Lung (tissue), 12 donors: ENCODE results near the gene MYBBP1A. TPM values are rescaled to one million over a fixed set of nuclear protein-coding genes. Genes with fewer than 3 reads are reported as not detected.

ENCODE experiments used
- ATAC-seq: fragments of 200-7000 bp; cut with Tn5 transposase; one replicate; pipeline ENCODE4 v1.9.1; 2020; ENCODE audit warnings: moderate number of reproducible peaks; ENCODE audit not compliant: insufficient read depth, low FRiP score
- DNase-seq, 3 donors: peaks; one replicate each; pipeline ENCODE4 v3.0.0-alpha.2; 2013 to 2017
- H3K27ac ChIP-seq, 2 donors: one replicate each; pipeline ENCODE4 v1.5.1; 2013; ENCODE audit warnings: mild to moderate bottlenecking in 2 of 2, moderate library complexity in 2 of 2, control low read depth in 1 of 2, inconsistent platforms in 1 of 2, low read depth in 1 of 2, low read length in 1 of 2
- H3K27me3 ChIP-seq, 3 donors: one replicate each; pipeline ENCODE4 v1.5.1; 2013; ENCODE audit warnings: low read length in 2 of 3; ENCODE audit not compliant: control insufficient read depth in 3 of 3, insufficient read depth in 3 of 3
- H3K36me3 ChIP-seq, 4 donors: one replicate each; pipeline ENCODE4 v1.5.1; 2013; ENCODE audit warnings: low read length in 4 of 4, mild to moderate bottlenecking in 1 of 4, moderate library complexity in 1 of 4; ENCODE audit not compliant: control insufficient read depth in 4 of 4, insufficient read depth in 4 of 4
- H3K4me1 ChIP-seq, 5 donors: one replicate each; pipeline ENCODE4 v1.5.1; 2013; ENCODE audit warnings: low read length in 5 of 5, mild to moderate bottlenecking in 2 of 5, moderate library complexity in 1 of 5; ENCODE audit not compliant: control insufficient read depth in 5 of 5, insufficient read depth in 5 of 5
- H3K4me3 ChIP-seq: one replicate; pipeline ENCODE4 v1.5.1; 2013; ENCODE audit warnings: mild to moderate bottlenecking, control low read depth, moderate library complexity
- H3K9ac ChIP-seq, 2 donors: one replicate each; pipeline ENCODE4 v1.5.1; 2013; ENCODE audit warnings: low read length in 2 of 2, control low read depth in 1 of 2; ENCODE audit not compliant: insufficient read depth in 1 of 2
- H3K9me3 ChIP-seq, 4 donors: one replicate each; pipeline ENCODE4 v1.5.1; 2013; ENCODE audit warnings: low read length in 3 of 4, mild to moderate bottlenecking in 1 of 4, moderate library complexity in 1 of 4; ENCODE audit not compliant: control insufficient read depth in 4 of 4, insufficient read depth in 3 of 4
- WGBS, 2 donors: extraction: QIAGEN DNeasy Blood & Tissue Kit; methylation state at CpG; one replicate each; pipeline ENCODE4 v1.1.7; 2013; 5-methylcytosine and 5-hydroxymethylcytosine counted together
- polyA plus RNA-seq, 2 donors: library from polyadenylated mRNA; stranded (reverse); fragments of 200-250 nt; gene quantifications; one replicate each; pipeline ENCODE4 v1.2.1, GENCODE V29; 2013
- total RNA-seq, 2 donors: library from RNA; depleted of rRNA in 1 of 2; stranded (reverse); fragments of >200 nt in 1 of 2; gene quantifications; one replicate each; pipeline ENCODE4 v1.2.1, GENCODE V29; 2014 to 2021
- TF ChIP-seq, protein P1 (sequence below): IDR thresholded peaks from 2 replicates; pipeline ENCODE4 v1.5.1; 2012; ENCODE audit warnings: mild to moderate bottlenecking; ENCODE audit errors: control extremely low read depth, extremely low read depth
- donor health status: control.
- donor health status: control.
- donor health status: Bipolar disorder and iron deficiency.
- donor health status: healthy.
- donor health status: DM: yes; HTN: yes; CAD: no.

The MYBBP1A gene
- total and polyA plus RNA-seq, 4 donors, result 21.2 to 71.7 (median 34.4) TPM

DNA sequence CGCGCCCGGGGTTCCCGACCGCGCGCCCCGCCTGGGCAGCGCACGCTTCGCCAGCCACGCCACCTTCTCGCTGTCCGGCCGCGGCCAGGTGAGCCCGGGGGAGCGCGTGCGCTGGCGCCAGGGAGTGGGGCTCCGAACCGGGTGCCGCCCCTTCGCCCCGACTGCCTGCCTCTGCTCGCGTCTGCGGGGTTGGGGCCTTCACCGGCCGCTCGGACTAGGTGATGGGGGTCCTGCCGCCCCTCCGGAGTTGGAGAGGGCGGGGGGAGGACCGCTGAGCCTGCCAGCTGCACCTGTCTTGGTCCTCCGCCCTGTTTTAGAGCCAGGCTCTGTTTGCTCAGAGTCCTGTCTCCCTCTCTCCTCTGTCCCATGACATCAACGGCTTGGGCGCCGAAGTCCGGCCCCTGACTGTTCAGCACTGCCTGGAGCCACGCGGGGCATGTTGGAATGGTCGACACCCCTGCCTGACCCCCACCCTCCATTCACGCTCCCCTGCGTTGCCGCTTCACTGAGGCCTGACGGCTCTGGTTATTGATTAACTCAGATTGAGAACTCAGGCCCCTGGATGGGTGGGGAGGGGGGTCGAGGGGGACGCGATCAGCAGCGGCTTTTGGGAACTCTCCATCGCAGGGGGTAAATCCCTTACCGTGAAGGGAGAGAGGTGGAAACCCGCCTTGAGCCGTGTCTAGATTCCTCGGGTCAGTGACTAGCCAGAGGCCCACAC lies 29.9 kb upstream of the MYBBP1A start:
- Histone ChIP-seq H3K36me3 (no peaks in the 10 kb centered on the region), H3K4me1 (peaks cover 0 to 51% (median 15%) of the 10 kb centered on the region in 5 donors), H3K27ac (no peak overlapping the region), H3K9me3 (peaks cover 0 to 2% (median 0%) of the 10 kb centered on the region in 4 donors), H3K4me3 (no peak overlapping the region), H3K9ac (peak overlapping the region in 1 of 2 donors; percentile 34), H3K27me3 (no peaks in the 10 kb centered on the region)
- TF ChIP-seq, protein P1, sequence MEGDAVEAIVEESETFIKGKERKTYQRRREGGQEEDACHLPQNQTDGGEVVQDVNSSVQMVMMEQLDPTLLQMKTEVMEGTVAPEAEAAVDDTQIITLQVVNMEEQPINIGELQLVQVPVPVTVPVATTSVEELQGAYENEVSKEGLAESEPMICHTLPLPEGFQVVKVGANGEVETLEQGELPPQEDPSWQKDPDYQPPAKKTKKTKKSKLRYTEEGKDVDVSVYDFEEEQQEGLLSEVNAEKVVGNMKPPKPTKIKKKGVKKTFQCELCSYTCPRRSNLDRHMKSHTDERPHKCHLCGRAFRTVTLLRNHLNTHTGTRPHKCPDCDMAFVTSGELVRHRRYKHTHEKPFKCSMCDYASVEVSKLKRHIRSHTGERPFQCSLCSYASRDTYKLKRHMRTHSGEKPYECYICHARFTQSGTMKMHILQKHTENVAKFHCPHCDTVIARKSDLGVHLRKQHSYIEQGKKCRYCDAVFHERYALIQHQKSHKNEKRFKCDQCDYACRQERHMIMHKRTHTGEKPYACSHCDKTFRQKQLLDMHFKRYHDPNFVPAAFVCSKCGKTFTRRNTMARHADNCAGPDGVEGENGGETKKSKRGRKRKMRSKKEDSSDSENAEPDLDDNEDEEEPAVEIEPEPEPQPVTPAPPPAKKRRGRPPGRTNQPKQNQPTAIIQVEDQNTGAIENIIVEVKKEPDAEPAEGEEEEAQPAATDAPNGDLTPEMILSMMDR, result no peak
- ATAC-seq (no peak), DNase-seq (peak in 1 of 3 donors; percentile 34)
- 19 to 34% methylated on average over 45 to 57 of the region's 57 CpGs for WGBS, 2 donors

DNA sequence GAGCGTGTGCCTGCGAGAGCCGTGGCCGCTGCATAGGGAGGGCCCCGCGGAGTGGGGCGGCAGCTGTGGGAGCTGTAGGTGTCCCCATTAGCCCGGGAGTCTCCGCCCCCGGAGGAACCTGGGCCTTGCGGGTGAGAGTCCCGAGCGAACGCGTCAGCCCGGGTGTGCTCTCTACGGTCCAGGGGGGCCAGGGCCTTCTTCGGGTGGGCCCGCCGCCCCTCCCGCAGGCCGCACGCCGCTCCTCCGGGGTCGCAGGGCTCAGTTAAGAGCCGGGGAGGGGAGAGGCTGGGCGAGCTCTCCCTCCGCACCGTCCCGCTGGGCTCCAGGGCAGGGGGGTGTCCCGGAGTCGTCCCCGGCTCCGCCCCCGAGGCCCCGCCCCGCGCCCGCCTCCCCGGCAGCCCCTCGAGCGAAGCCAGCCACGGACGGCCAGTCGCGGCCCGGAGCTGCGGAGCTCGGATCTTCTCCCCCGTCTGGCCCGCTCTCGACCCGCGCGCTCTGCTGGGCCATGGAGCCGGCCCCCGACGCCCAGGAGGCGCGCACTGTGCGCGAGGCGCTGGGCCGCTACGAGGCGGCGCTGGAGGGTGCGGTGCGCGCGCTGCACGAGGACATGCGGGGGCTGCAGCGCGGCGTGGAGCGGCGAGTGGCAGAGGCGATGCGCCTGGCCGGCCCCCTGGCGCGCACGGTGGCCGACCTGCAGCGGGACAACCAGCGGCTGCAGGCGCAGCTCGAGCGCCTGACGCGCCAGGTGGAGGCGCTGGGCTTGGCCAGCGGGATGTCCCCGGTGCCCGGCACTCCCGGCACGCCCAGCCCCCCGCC lies 29.1 kb upstream of the MYBBP1A start, which contains the start of gene SMTNL2:
SMTNL2 (plus strand) TSS at position 429 of the 816 bp plus-strand sequence; CDS start at position 506, 77 bp downstream.
- H3K9me3 ChIP-seq, result peaks cover 0 to 2% (median 0%) of the 10 kb centered on the region in 4 donors
- TF ChIP-seq, protein P1, result no peak
- H3K4me3 ChIP-seq, result peak within 1 kb of the TSS; percentile 22
- peaks cover 0 to 51% (median 15%) of the 10 kb centered on the region in 5 donors for H3K4me1 ChIP-seq
- DNase-seq (peak; percentile 78 to 90 (median 87)), ATAC-seq (no peak)
- WGBS, 2 donors, result 1 to 2% methylated on average over 70 to 100 of the region's 100 CpGs
- H3K27ac ChIP-seq, result no peak within 1 kb of the TSS
- no peaks in the 10 kb centered on the region for H3K36me3 ChIP-seq
- H3K27me3 ChIP-seq, result no peaks in the 10 kb centered on the region
- H3K9ac ChIP-seq, result peak within 1 kb of the TSS in 1 of 2 donors; percentile 34

DNA sequence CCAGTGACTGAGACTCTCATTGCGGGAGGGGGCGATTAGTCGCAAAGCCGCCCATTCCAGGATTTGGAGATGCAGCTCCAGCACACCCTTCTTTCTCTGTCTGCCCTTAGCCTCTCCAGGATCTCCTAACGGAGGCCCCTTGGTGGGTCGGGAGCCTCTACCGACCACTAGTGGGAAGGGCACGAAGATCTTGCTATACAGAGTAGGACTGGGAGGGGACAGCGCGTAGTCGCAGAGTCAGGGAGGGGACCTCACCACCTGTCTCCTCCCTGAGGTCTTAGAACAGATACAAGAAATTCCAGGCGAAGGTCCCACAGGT lies 28.6 kb upstream of the MYBBP1A start:
- ATAC-seq, result peak; percentile 24
- H3K27me3 ChIP-seq, result no peaks in the 10 kb centered on the region
- H3K9me3 ChIP-seq, result peaks cover 0 to 2% (median 0%) of the 10 kb centered on the region in 4 donors
- no peaks in the 10 kb centered on the region for H3K36me3 ChIP-seq
- H3K4me1 ChIP-seq, result peaks cover 0 to 49% (median 15%) of the 10 kb centered on the region in 5 donors
- H3K9ac ChIP-seq, result peak overlapping the region in 1 of 2 donors; percentile 3
- peak; percentile 73 to 81 (median 74) for DNase-seq
- TF ChIP-seq, protein P1, result no peak
- H3K27ac ChIP-seq, result no peak overlapping the region
- 20 to 30% methylated on average over 12 of the region's 12 CpGs for WGBS, 2 donors
- no peak overlapping the region for H3K4me3 ChIP-seq
